IMR-90 (cell line): ENCODE results near the gene RBM28. TPM values are rescaled to one million over a fixed set of nuclear protein-coding genes. Genes with fewer than 3 reads are reported as not detected.

ENCODE experiments used
- ATAC-seq: fragments of 200-7000 bp; cut with Tn5 transposase; 2 replicates; pipeline ENCODE4 v1.9.1; 2020; ENCODE audit warnings: low read depth, mild to moderate bottlenecking, moderate library complexity
- BruUV-seq: library from RNA; stranded (reverse); fragments of 400-500 nt; replicated peaks from 2 replicates; lab custom pipeline; 2021; lab: Mats Ljungman, UMichigan
- CTCF ChIA-PET: fragments of 300-600 bp; formaldehyde crosslinking; extraction: SDS; loops from one replicate; lab custom pipeline; 2021; ENCODE audit warnings: antibody characterized with exemption; lab: Yijun Ruan, JAX
- POLR2A ChIA-PET: fragments of 300-600 bp; sonication (Branson Sonifier 250); formaldehyde crosslinking; loops from one replicate; lab custom pipeline; 2022; ENCODE audit warnings: antibody characterized with exemption; ENCODE audit not compliant: unreplicated experiment; lab: Charles Lee
- DNase-seq: peaks from one replicate; pipeline ENCODE4 v3.0.0; 2013
- H2AFZ ChIP-seq: replicated peaks from 2 replicates; pipeline ENCODE3; 2013; ENCODE audit warnings: low read length, mild to moderate bottlenecking; ENCODE audit not compliant: poor library complexity
- H2AK5ac ChIP-seq: 2 replicates; pipeline ENCODE4 v1.6.1; 2013; ENCODE audit warnings: low read depth, low read length, inconsistent platforms
- H2AK9ac ChIP-seq: replicated peaks from 2 replicates; pipeline ENCODE3; 2013; ENCODE audit warnings: mild to moderate bottlenecking, low read depth, low read length, moderate library complexity; ENCODE audit not compliant: poor library complexity
- H2BK120ac ChIP-seq: 2 replicates; pipeline ENCODE4 v1.6.1; 2013; ENCODE audit warnings: low read depth, low read length, inconsistent platforms
- H2BK15ac ChIP-seq: 3 replicates; pipeline ENCODE4 v1.6.1; 2013; ENCODE audit warnings: low read depth, low read length, inconsistent platforms
- H2BK20ac ChIP-seq: 2 replicates; pipeline ENCODE4 v1.6.1; 2013; ENCODE audit warnings: low read depth, mild to moderate bottlenecking, inconsistent platforms, low read length, moderate library complexity
- H2BK5ac ChIP-seq: 2 replicates; pipeline ENCODE4 v1.6.1; 2013; ENCODE audit warnings: mild to moderate bottlenecking, low read depth, low read length, inconsistent platforms; ENCODE audit not compliant: poor library complexity, severe bottlenecking
- H3K14ac ChIP-seq: replicated peaks from 2 replicates; pipeline ENCODE4 v1.6.1; 2013; ENCODE audit warnings: low read depth, low read length, inconsistent platforms
- H3K18ac ChIP-seq: 2 replicates; pipeline ENCODE4 v1.6.1; 2013; ENCODE audit warnings: low read depth, low read length, control low read depth
- H3K23ac ChIP-seq: 2 replicates; pipeline ENCODE4 v1.6.1; 2013; ENCODE audit warnings: low read depth, low read length, inconsistent platforms
- H3K27ac ChIP-seq: 2 replicates; pipeline ENCODE4 v1.5.1; 2013; ENCODE audit warnings: mild to moderate bottlenecking, control low read depth, low read length; ENCODE audit not compliant: insufficient read depth
- H3K27me3 ChIP-seq: 2 replicates; pipeline ENCODE4 v1.6.1; 2013; ENCODE audit warnings: low read length; ENCODE audit not compliant: control insufficient read depth, insufficient read depth
- H3K36me3 ChIP-seq: 2 replicates; pipeline ENCODE4 v1.6.1; 2013; ENCODE audit warnings: low read length, mixed read lengths; ENCODE audit not compliant: control insufficient read depth, insufficient read depth
- H3K4ac ChIP-seq: 2 replicates; pipeline ENCODE4 v1.6.1; 2013; ENCODE audit warnings: low read depth, low read length, inconsistent platforms
- H3K4me1 ChIP-seq: 2 replicates; pipeline ENCODE4 v1.6.1; 2013; ENCODE audit warnings: low read length, mixed read lengths; ENCODE audit not compliant: control insufficient read depth, insufficient read depth
- H3K4me2 ChIP-seq: 2 replicates; pipeline ENCODE4 v1.6.1; 2013; ENCODE audit warnings: low read depth, mild to moderate bottlenecking, control low read depth, low read length, moderate library complexity
- H3K4me3 ChIP-seq: 2 replicates; pipeline ENCODE4 v1.5.1; 2013; ENCODE audit warnings: low read depth, mild to moderate bottlenecking, control low read depth, low read length, moderate library complexity; ENCODE audit not compliant: insufficient read depth
- H3K56ac ChIP-seq: 2 replicates; pipeline ENCODE4 v1.6.1; 2013; ENCODE audit warnings: low read length, inconsistent platforms; ENCODE audit not compliant: insufficient read depth; ENCODE audit errors: extremely low read depth
- H3K79me1 ChIP-seq, 2 experiments: 2 replicates each; pipeline ENCODE4 v1.6.1; 2013; ENCODE audit warnings: low read length in 2 of 2, inconsistent platforms in 1 of 2, low read depth in 1 of 2
- H3K9ac ChIP-seq: 2 replicates; pipeline ENCODE4 v1.6.1; 2013; ENCODE audit warnings: low read depth, low read length, control low read depth
- H3K9me1 ChIP-seq: 2 replicates; pipeline ENCODE4 v1.6.1; 2013; ENCODE audit warnings: low read length, inconsistent platforms; ENCODE audit not compliant: insufficient read depth
- H3K9me3 ChIP-seq: 2 replicates; pipeline ENCODE4 v1.6.1; 2013; ENCODE audit warnings: low read length; ENCODE audit not compliant: control insufficient read depth, insufficient read depth
- H4K20me1 ChIP-seq: 2 replicates; pipeline ENCODE4 v1.6.1; 2013; ENCODE audit warnings: low read length, inconsistent platforms; ENCODE audit not compliant: insufficient read depth
- H4K5ac ChIP-seq: 2 replicates; pipeline ENCODE4 v1.6.1; 2013; ENCODE audit warnings: mild to moderate bottlenecking, low read depth, low read length, control low read depth
- H4K8ac ChIP-seq, 2 experiments: 2 replicates each; pipeline ENCODE4 v1.6.1; 2013; ENCODE audit warnings: low read depth in 2 of 2, low read length in 2 of 2, control low read depth in 1 of 2, inconsistent platforms in 1 of 2
- H4K91ac ChIP-seq: 2 replicates; pipeline ENCODE4 v1.6.1; 2013; ENCODE audit warnings: low read depth, low read length, inconsistent platforms; ENCODE audit not compliant: insufficient read depth
- BHLHE40 ChIP-seq: fragments of 150-350 bp; IDR thresholded peaks from 2 replicates; pipeline ENCODE4 v1.6.1; 2016; ENCODE audit warnings: mild to moderate bottlenecking, low read depth, low read length
- CEBPB ChIP-seq: IDR thresholded peaks from 2 replicates; pipeline ENCODE4 v1.6.1; 2012; ENCODE audit warnings: low read depth, low read length, improper control_type of control experiment
- CTCF ChIP-seq: conservative IDR thresholded peaks from 2 replicates; pipeline ENCODE4 v1.5.1; 2012; ENCODE audit warnings: mild to moderate bottlenecking, low read depth, low read length, improper control_type of control experiment
- FOS ChIP-seq: fragments of 150-350 bp; IDR thresholded peaks from 2 replicates; pipeline ENCODE4 v1.6.1; 2016; ENCODE audit warnings: low read depth, low read length
- MXI1 ChIP-seq: IDR thresholded peaks from 2 replicates; pipeline ENCODE4 v1.6.1; 2012; ENCODE audit warnings: low read depth, mild to moderate bottlenecking, low read length, moderate library complexity, borderline replicate concordance
- NFE2L2 ChIP-seq: fragments of 150-350 bp; IDR thresholded peaks from 2 replicates; pipeline ENCODE4 v1.6.1; 2016; ENCODE audit warnings: low read depth, mild to moderate bottlenecking, low read length
- RAD21 ChIP-seq: IDR thresholded peaks from 2 replicates; pipeline ENCODE4 v1.6.1; 2012; ENCODE audit warnings: low read length, improper control_type of control experiment
- RFX5 ChIP-seq: IDR thresholded peaks from 2 replicates; pipeline ENCODE4 v1.8.0; 2012; ENCODE audit warnings: low read depth, mild to moderate bottlenecking, low read length, moderate library complexity
- WGBS, 2 experiments: methylation state at CpG; one replicate each; pipeline versions ENCODE4 v1.1.5 to v1.1.7; 2013; ENCODE audit warnings: missing lambda C conversion rate in 2 of 2; ENCODE audit not compliant: insufficient read length in 1 of 2; ENCODE audit errors: extremely low coverage in 2 of 2; 5-methylcytosine and 5-hydroxymethylcytosine counted together
- dilution Hi-C: fragments of 300-500 bp; cut with HindIII; formaldehyde crosslinking; loops from one replicate; pipeline ENCODE4 v1.14.3; 2018; ENCODE audit warnings: low sequenced_read_pairs; ENCODE audit not compliant: unreplicated experiment
- in situ Hi-C: fragments of 300-500 bp; cut with MboI; formaldehyde crosslinking; loops from 3 replicates; pipeline ENCODE4 v1.14.3; 2019; ENCODE audit warnings: low sequenced_read_pairs, inconsistent platforms, mixed read lengths
- intact Hi-C: fragments of 100-400 bp; cut with micrococcal nuclease; formaldehyde crosslinking; loops from 2 replicates; pipeline ENCODE4 v1.10.0; 2022
- polyA plus RNA-seq, 3 experiments: library from polyadenylated mRNA; depleted of rRNA; stranded (reverse); fragments of >200 nt; gene quantifications; 2 replicates each; pipeline ENCODE4 v1.2.3, GENCODE V29; 2012; ENCODE audit warnings: low replicate concordance in 1 of 3
- total RNA-seq: library from RNA; depleted of rRNA; stranded (reverse); fragments of >200 nt; gene quantifications from 2 replicates; pipeline ENCODE4 v1.2.3, GENCODE V29; 2012
- TF ChIP-seq, protein P1 (sequence below): fragments of 150-350 bp; IDR thresholded peaks from 2 replicates; pipeline ENCODE4 v1.6.1; 2016; ENCODE audit warnings: low read depth, mild to moderate bottlenecking, low read length, moderate library complexity, borderline replicate concordance

Gene RBM28
- total and polyA plus RNA-seq, 2 of the 4 experiments (the other 2 are of a cell fraction): 12.4 to 20.4 TPM

DNA sequence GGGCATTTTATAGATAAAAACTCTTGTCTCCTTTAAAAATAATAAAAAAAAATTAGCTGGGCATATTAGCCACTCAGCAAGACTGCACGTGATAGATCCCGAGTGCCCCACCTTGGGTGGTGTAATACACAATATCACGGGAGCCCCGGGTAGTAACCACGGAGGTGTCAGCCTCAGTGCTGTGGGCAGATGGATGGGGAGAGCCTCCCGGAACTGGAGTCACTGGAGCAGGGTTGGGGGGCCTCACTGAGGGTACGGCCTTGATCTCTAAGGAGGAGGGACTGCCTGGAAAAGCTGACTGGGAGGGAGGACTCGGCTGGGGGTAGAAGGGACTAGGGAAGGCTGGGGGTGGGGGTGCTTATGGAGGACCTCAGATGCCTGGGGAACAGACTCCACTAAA, 90.0 kb downstream of the RBM28 start:
- no peak overlapping the region for H2BK120ac ChIP-seq
- in situ Hi-C loops: no loop called here

More for the DNA sequence above, 90.0 kb downstream of the RBM28 start:
- Histone ChIP-seq H3K56ac (no peak overlapping the region), H4K8ac (no peak overlapping the region), H2BK15ac (no peak overlapping the region), H2BK20ac (no peak overlapping the region), H4K91ac (no peak overlapping the region), H2AK5ac (no peak overlapping the region), H3K27ac (no peak overlapping the region), H3K36me3 (no peaks in the 10 kb centered on the region), H2AFZ (no peak overlapping the region), H2BK5ac (no peak overlapping the region), H3K4me3 (no peak overlapping the region), H3K27me3 (peaks cover 52% of the 10 kb centered on the region), H3K79me1 (no peaks in the 10 kb centered on the region), H4K20me1 (no peaks in the 10 kb centered on the region), H3K9me1 (no peaks in the 10 kb centered on the region), H3K14ac (no peak overlapping the region), H3K9ac (no peak overlapping the region), H3K4ac (no peak overlapping the region), H3K4me1 (no peaks in the 10 kb centered on the region), H3K4me2 (no peak overlapping the region), H2AK9ac (no peak overlapping the region), H3K9me3 (no peaks in the 10 kb centered on the region), H3K23ac (no peak overlapping the region), H4K5ac (no peak overlapping the region), H3K18ac (no peak overlapping the region)
- ChIA-PET POLR2A (no interaction called here), CTCF (no interaction called here)
- DNase-seq (no peak), ATAC-seq (no peak)
- 87% methylated on average over 3 of the region's 8 CpGs; no CpG with 5 or more reads in 1 of the 2 experiments for WGBS, 2 experiments
- no TSS peak for BruUV-seq
- intact Hi-C loops: no loop called here
- dilution Hi-C loops: no loop called here
- TF ChIP-seq FOS (no peak), NFE2L2 (no peak), MXI1 (no peak), BHLHE40 (no peak), RAD21 (no peak), RFX5 (no peak), CEBPB (no peak), CTCF (no peak)
- TF ChIP-seq, protein P1, sequence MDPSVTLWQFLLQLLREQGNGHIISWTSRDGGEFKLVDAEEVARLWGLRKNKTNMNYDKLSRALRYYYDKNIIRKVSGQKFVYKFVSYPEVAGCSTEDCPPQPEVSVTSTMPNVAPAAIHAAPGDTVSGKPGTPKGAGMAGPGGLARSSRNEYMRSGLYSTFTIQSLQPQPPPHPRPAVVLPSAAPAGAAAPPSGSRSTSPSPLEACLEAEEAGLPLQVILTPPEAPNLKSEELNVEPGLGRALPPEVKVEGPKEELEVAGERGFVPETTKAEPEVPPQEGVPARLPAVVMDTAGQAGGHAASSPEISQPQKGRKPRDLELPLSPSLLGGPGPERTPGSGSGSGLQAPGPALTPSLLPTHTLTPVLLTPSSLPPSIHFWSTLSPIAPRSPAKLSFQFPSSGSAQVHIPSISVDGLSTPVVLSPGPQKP: no peak
